AG20443 (cell line): Measurements from ENCODE around the gene TVP23B.
"Not testable (repeated sequence)": the region's sequence is repeated elsewhere in the genome, so short reads cannot be mapped to it uniquely, and the experiment has no call there.

Experiments
- DNase-seq: peaks from one replicate; pipeline ENCODE4 v3.0.0; 2012; ENCODE audit warnings: low spot score, mixed read lengths

Gene TVP23B

DNA sequence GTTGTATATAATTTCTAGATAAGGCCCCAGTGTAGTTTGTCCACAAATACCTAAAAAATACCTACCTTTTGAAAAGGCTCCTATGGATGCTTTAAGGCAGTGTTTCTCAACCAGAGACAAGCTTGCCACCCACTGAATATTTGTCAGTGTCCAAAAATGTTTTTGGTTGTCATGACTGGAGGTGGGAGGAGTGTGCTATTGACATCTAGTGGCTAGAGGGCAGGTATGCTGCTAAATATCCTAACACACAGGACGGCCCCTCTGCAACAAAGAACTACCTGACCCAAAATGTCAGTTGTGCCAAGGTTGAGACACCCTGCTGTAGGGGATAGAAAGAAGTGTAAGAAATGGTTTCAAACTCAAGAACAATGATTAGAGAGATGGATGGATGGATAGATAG is 10.4 kb downstream of the TVP23B start:
- not testable (repeated sequence) for DNase-seq

DNA sequence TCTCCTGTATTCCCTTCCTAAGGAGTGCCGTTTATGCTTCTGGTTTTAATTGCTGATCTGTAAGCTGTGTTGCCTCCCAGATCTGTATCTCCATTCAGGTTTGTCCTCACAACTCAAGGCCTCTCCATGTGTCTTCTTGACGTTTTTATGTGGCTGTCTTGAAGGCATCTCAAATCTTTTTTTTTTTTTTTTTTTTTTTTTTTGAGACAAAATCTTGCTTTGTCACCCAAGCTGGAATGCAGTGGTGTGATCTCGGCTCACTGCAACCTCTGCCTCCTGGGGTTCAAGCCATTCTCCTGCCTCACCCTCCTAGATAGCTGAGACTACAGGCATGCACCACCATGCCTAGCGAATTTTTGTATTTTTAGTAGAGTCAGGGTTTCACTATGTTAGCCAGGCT is 13.9 kb downstream of the TVP23B start:
- DNase-seq = not testable (repeated sequence)

DNA sequence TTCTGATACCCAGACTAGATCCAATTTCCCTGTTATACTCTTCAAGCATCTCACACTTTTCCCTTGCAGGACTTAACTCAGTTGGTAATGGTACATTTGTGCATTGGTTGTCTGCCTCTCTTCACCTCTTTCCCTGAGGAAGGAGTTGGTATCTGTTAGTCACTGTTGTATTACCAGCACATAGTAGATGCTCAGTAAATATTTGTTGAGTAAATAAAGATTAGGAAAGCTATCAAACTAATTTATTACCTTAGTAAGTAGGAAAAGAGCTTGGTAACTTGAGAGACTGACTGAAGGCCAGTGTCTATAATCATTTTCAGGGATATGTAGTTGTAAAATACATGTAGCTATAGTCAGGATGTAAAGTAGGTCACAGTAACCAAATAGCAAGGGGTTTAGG is 15.9 kb downstream of the TVP23B start:
- not testable (repeated sequence) for DNase-seq

DNA sequence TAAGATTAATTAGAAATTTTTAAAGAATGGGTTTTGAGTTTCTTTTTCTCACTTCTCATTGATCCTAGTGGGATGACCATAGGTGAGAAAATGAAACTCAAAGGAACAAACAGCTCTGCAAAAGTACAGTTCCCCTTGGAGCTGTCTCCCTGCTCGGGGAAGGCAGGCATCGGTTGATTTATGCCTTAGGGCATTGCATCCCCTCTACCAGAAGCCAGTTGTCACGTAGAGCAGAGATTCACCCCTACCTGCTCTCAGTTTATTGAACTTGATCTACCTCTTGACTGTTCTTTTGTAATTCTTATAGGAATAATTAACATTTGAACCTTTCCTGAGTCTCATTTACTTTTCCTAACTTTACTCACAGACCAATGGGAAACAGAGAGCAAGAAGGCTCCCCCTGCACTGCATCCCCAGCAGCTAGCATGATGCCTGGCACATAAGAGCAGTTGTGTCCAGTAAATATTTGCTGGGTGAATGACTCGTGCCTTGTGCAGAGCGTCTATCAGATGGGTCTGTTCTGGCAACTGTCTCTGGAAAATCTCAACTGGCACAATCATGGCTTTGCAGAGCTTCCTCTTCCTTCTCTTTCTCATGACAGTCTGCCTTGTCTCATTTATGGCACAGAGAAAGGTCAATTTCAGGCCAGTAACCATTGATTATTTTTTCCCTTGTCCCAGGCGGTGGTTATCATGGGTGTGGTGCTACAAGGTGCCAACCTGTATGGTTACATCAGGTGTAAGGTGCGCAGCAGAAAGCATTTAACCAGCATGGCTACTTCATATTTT is 22.7 kb downstream of the TVP23B start:
- not testable (repeated sequence) for DNase-seq

DNA sequence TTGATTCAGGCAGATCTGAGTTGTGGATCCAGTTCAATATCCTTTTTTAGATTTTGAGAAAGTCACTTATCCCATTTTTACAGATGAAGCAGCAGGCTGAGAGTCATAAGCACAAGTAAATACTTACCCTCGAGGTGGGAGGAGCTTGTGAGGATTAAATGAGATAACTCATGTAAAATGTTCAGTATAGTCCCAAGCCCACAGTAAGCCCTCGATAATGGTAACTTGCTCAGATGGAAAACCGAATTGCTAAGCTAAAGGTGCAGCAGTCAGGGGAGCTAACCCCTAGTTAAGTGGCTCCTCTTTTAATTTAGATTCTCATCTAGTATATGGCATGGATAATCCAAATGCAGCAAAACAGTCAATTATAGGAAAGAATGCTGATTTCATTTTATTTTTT is 34.9 kb downstream of the TVP23B start:
- not testable (repeated sequence) for DNase-seq

DNA sequence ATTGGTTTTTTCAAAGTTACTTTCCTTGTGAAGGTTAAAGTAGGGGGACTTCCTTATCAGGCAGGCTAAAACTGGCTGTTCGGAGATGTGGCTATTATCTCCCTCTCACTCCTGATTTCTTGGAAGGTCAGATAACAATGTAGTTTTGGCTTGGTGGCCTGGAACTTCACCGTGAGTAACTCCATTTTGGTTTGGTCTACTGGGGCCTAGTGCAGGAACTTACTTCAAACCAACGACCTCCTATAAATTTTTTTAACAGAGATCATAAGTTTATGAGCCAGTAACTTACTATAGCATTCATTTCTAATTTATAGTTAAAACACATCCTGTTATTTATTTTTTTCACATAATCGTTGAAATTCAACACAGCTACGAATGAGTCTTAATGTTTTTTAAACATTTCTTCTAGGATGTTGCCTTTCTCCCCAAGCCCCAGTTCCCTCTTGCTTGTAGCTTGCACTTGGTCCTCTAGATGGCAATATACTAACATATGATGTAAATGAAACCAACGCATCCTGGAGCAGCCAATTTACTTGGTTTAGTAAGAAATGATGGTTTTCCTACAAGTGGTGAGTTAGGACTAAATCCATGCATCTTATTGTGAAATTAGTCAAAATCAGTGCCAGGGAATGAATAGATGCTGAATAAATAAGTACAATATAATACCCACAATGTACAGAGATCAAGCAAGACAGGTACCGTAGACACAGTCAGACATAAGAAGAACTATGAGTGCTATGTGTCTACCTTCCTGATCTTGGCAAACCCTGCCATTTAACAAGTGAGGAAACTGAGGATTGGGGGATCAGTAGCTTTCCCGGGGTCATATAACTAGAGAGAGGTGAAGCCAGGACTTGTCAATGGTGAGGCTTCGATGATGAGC is 35.7 kb downstream of the TVP23B start:
- peak; percentile 28 for DNase-seq

DNA sequence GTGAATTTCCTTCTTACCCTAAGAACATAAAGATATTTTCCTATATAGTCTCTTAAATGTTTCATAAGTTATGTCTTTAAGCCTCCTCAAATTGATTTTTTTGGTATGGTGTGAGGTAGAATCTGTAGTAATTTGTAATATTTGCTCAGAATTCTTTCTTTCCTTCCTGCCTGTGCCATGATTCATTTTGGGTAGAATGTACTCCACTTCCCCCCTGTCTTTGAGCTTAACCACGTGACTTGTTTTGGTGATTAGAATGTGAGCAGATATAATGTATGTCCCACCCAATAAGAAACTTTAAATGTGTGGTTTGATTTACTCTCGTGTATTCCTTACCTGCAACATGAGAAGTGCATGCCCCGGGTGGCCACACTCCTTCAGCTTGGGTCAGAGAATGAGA is 40.4 kb downstream of the TVP23B start:
- not testable (repeated sequence) for DNase-seq

DNA sequence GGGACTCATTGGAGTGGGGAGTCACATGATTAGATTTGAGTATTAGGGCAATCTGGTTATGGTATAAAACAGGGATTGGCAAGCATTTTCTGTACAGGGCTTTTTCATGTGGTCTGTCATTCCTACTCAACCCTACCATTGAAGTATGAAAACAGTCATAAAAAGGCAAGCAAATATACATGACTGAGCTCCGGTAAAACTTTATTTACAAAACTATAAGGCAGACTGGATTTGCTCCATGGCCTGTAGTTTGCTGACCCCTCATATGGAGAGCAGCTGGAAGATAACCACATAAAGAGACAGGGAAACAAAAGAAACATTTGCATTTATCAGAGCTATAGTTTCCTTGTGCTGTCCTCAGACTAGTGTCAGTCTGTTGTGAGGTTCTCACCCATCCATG is 46.6 kb downstream of the TVP23B start:
- not testable (repeated sequence) for DNase-seq

DNA sequence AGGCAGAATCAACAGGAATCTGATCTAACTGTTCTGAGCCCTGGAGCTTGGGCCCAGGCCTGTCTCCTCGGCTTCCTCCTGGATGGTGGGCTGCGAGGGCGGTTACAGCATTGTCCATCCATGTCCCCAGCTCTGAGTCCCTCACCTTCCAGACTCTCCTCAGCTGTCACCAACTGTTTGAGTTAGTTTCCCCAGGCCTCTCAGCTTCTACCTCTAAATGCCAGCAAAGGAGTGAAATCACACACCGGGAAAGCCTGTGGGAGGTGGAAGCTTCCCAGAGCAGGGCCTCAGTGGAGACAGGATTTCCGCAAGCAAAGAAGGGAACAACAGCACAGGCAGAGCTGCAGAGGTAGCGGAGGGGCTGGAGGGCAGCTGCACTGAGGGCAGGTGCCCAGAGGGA is 67.5 kb downstream of the TVP23B start:
- DNase-seq = no peak

DNA sequence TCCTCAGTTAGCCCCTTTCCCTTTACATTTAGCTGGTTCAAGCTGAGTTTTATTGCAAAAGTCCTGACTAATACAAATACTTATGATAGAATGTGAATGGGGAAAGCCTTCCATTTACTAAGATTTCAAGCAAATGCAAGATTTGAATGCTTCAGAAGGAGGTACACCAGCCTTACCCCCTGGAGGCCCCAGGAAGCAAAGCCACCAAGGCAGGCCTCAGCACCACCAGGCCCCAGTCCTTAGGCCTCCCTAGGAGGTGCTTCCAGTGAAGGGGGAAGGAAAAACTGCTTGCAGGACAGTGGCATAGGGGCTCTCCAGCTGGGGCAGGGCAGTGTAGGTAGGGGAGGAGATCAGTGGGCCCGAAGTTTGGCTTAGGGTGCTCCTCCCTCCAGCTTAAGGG is 69.7 kb downstream of the TVP23B start:
- no peak for DNase-seq

DNA sequence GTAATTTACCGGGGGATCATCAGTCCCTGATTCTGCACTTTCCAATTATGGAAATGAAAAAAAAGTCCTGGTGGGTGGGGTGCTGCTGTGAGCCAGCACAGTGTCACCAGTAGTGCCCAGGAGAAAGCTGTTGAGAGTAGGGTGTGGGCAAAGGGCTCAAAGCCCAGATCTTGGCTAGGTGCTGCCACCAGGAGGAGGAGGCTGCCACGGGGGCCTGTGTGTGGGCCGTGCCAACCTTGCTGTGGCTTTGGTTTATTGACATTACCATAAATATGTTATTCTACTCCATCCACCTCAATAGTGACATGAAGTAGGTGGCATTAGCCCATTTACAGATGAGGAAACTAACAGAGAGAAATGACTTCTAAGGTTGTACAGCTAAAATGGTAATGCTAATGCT is 70.2 kb downstream of the TVP23B start:
- no peak for DNase-seq

DNA sequence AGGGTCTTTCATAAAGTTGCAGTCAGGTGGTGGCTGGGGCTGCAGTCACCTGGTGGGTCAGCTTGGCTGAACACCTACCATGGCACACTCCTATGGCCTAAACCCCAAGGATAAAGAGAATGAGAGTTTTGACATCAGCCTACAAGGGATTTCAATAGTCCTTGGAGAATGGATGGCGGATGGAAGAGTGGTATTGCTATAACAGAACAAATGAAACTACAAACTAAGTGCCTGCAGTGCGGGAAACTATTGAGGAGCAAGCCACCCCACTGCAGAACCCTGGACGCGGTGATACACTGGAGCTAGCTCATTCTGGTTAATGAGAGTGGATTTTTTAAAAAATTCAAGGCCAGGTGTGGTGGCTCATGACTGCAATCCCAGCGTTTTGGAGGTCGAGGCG is 74.0 kb downstream of the TVP23B start:
- no peak for DNase-seq

DNA sequence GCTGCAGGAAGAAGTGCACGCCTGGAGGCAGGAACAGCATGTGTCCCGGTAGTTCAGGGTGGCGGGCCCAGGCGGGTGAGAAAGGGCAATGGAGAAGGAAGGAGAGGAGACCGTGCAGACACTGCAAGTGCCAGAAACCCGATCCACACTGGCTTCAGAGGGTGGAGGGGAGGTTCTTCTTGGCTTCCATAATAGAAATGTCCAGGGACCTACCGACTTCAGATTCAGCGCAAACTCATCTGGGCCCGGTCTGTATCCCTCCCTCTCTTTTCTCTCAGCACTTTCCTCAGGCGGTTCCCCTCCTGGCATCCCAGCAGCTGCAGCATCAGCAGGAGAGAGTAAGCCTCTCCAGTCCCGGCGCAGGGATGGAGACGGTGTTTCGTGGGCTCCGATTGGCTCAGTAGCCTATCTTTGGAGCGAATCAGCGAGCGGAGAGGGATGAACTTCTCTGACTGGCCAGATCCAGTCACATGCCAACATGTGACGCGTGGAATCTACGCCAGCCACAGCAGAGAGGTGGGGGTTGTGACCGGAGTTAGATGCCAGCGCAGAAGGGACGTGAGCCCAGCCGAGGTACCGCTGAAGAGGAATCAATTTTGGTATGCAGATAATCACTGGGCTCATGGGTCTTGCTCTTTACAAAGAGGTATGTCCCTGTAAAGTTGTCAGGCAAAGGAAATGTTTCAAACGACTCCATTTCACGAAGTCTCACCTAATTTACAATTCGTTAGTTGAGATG is 75.0 kb downstream of the TVP23B start:
- DNase-seq = peak; percentile 94
